HepG2 (cell line): ENCODE results near the gene CDK10. TPM values are rescaled to one million over a fixed set of nuclear protein-coding genes. Genes with fewer than 3 reads are reported as not detected.

Experiments used
- CEBPB ChIP-seq: IDR thresholded peaks from 2 replicates; pipeline ENCODE4 v1.6.1; 2011; ENCODE audit warnings: low read depth, low read length, improper control_type of control experiment, borderline replicate concordance
- CERS6 ChIP-seq: sonication (generic); formaldehyde crosslinking; IDR thresholded peaks from 2 replicates; pipeline ENCODE4 v1.5.0; 2020; ENCODE audit warnings: missing genetic modification reagents
- FOXP1 ChIP-seq, 2 experiments: fragments of 450-650 bp in 1 of 2; IDR thresholded peaks; 2 replicates each; pipeline ENCODE4 v1.6.1; 2017 to 2018; ENCODE audit warnings: antibody characterized with exemption in 1 of 2
- GPN1 ChIP-seq: sonication (generic); formaldehyde crosslinking; IDR thresholded peaks from 2 replicates; pipeline ENCODE4 v1.5.1; 2020; ENCODE audit warnings: missing genetic modification reagents, borderline replicate concordance
- JUN ChIP-seq: sonication (generic); formaldehyde crosslinking; IDR thresholded peaks from 2 replicates; pipeline ENCODE4 v1.4.0; 2020; ENCODE audit warnings: mild to moderate bottlenecking, missing genetic modification reagents
- KIAA2018 ChIP-seq: sonication (generic); formaldehyde crosslinking; IDR thresholded peaks from 2 replicates; pipeline ENCODE4 v1.5.0; 2020; ENCODE audit warnings: mild to moderate bottlenecking, missing genetic modification reagents, borderline replicate concordance
- NFATC3 ChIP-seq: sonication (generic); formaldehyde crosslinking; IDR thresholded peaks from 2 replicates; pipeline ENCODE4 v1.5.1; 2020; ENCODE audit warnings: mild to moderate bottlenecking, missing genetic modification reagents
- TCF7L2 ChIP-seq: IDR thresholded peaks from 2 replicates; pipeline ENCODE4 v1.6.1; 2011; ENCODE audit warnings: mild to moderate bottlenecking, low read depth, low read length, moderate library complexity
- ZBTB39 ChIP-seq: sonication (generic); formaldehyde crosslinking; IDR thresholded peaks from 2 replicates; pipeline ENCODE4 v1.5.0; 2020; ENCODE audit warnings: missing genetic modification reagents
- ZKSCAN8 ChIP-seq: IDR thresholded peaks from 2 replicates; pipeline ENCODE4 v1.6.1; 2016; ENCODE audit warnings: borderline replicate concordance, missing genetic modification reagents, missing compliant biosample characterization
- ZNF512 ChIP-seq: sonication (generic); formaldehyde crosslinking; IDR thresholded peaks from 2 replicates; pipeline ENCODE4 v1.4.0; 2020; ENCODE audit warnings: mild to moderate bottlenecking, missing genetic modification reagents
- ZNF607 ChIP-seq: sonication (generic); formaldehyde crosslinking; IDR thresholded peaks from 2 replicates; pipeline ENCODE4 v1.5.1; 2020; ENCODE audit warnings: missing genetic modification reagents, mild to moderate bottlenecking, borderline replicate concordance
- ZNF691 ChIP-seq: sonication (generic); formaldehyde crosslinking; IDR thresholded peaks from 2 replicates; pipeline ENCODE4 v1.4.0; 2020; ENCODE audit warnings: missing genetic modification reagents, low read depth, mild to moderate bottlenecking, borderline replicate concordance
- polyA plus RNA-seq, 8 experiments: library from polyadenylated mRNA; depleted of rRNA in 3 of 8; stranded (reverse) in 7 of 8; unstranded in 1 of 8; fragments of >200 nt; fragmentation: Illumina TruSeq in 4 of 8; extraction: Trizol in 4 of 8; gene quantifications; 2 replicates each; pipeline versions ENCODE4 v1.2.1 to v1.2.3, GENCODE V29; 2011 to 2016; ENCODE audit warnings: low read depth in 4 of 8, missing spikeins in 1 of 8, mixed read lengths in 1 of 8; ENCODE audit not compliant: insufficient read depth in 1 of 8
- total RNA-seq, 5 experiments: library from RNA; depleted of rRNA; stranded (reverse); fragments of >200 nt; fragmentation: Illumina TruSeq; extraction: Trizol; gene quantifications; 2 replicates each; pipeline ENCODE4 v1.2.3, GENCODE V29; 2016; ENCODE audit warnings: low read depth in 1 of 5

The CDK10 gene
- total and polyA plus RNA-seq, 2 of the 13 experiments (the other 11 are each of a cell fraction or from before 2014, with no cell fraction given) = 2.5 to 3.9 TPM

GRCh38 chr16:89695086-89695874 is 8.8 kb downstream of the CDK10 start (continued):
- TF ChIP-seq FOXP1 (IDR thresholded peaks at IDR 0.05) (no peak), FOXP1 (CRISPR knock-in tag; IDR thresholded peaks at IDR 0.05) (no peak), ZNF607 (CRISPR knock-in tag) (peak; percentile 77; the same call in 1 of the 2 replicates), CEBPB (no peak), ZNF512 (CRISPR knock-in tag) (no peak), CERS6 (CRISPR knock-in tag) (no peak), KIAA2018 (CRISPR knock-in tag) (no peak), ZKSCAN8 (no peak), ZNF691 (CRISPR knock-in tag) (no peak), NFATC3 (CRISPR knock-in tag) (no peak), JUN (CRISPR knock-in tag) (no peak), GPN1 (CRISPR knock-in tag) (no peak), TCF7L2 (no peak), ZBTB39 (no peak; the same call in 1 of the 2 replicates)
